Measurements from ENCODE around the gene CREM. TPM values are rescaled to one million over a fixed set of nuclear protein-coding genes. Genes with fewer than 3 reads are reported as not detected.
A peak's percentile ranks its signal among the peaks of the same experiment; 100 is the strongest.

The CREM gene
- total RNA-seq, 2 experiments from 2014 or later, result 160 to 164 TPM

DNA sequence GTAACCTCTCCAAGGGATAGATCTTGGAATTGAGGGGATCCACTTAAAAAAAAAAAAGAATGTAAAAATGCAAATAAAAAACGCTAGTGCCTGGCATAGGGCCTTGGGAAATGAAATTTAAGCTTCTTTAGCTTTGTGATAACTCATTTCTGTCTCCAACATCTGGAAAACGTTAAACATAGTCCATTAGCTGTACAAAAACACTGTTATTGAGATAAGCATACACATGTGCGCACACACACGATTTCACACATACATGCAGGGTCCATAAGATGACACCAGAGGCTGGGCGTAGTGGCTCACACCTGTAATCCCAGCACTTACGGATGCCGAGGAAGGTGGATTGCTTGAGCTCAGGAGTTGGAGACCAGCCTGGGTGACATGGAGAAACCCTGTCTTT is 22.8 kb upstream of the CREM start:
- ChIA-PET POLR2A (no interaction called here), CTCF (interaction anchor here (0.6 kb wide), 2 partner anchors 12 to 135 kb away, joined by 3 to 5 read pairs; no protein-coding TSS in a partner anchor)
- no peaks in the 10 kb centered on the region for H3K4me1 Mint-ChIP-seq (ENCODE audit: low read depth)
- H3K4me3 Mint-ChIP-seq, result no peak overlapping the region
- H3K36me3 Mint-ChIP-seq, result no peaks in the 10 kb centered on the region
- no peak for DNase-seq
- H3K27me3 Mint-ChIP-seq, result peaks cover under 1% of the 10 kb centered on the region
- no peak overlapping the region for H3K27ac Mint-ChIP-seq
- H3K9me3 Mint-ChIP-seq, result no peaks in the 10 kb centered on the region
- intact Hi-C loops (cut with micrococcal nuclease), result no loop called here

DNA sequence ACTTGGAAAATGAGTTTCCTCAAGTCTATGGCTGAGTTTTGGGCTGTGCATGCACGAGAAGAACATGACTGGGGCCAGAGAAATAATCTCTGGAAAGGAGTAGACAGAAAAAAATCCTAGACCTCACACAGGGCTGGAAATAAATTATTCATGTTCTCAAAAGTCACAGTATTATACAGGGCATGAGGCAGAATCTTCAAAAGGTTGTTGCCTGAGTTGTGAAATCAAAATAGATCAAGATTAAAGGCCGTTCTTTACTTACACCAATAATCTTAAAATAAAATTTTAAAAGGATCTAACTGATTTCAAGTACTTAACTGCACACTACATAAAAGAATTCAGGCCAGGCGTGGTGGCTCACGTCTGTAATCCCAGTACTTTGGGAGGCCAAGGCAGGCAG is 14.1 kb upstream of the CREM start:
- Mint-ChIP-seq H3K9me3 (no peaks in the 10 kb centered on the region), H3K27ac (no peak overlapping the region), H3K27me3 (no peaks in the 10 kb centered on the region), H3K4me1 (ENCODE audit: low read depth) (no peaks in the 10 kb centered on the region), H3K36me3 (no peaks in the 10 kb centered on the region), H3K4me3 (no peak overlapping the region)
- POLR2A ChIA-PET, result no interaction called here
- no peak for DNase-seq
- CTCF ChIA-PET, result no interaction called here
- intact Hi-C loops (cut with micrococcal nuclease), result no loop called here

- Mint-ChIP-seq H3K4me1 (ENCODE audit: low read depth) (peaks cover 11% of the 10 kb centered on the region), H3K4me3 (no peak overlapping the region), H3K36me3 (no peaks in the 10 kb centered on the region), H3K27ac (no peak overlapping the region), H3K9me3 (no peaks in the 10 kb centered on the region), H3K27me3 (no peaks in the 10 kb centered on the region)
- intact Hi-C loops (cut with micrococcal nuclease), result no loop called here
- ChIA-PET CTCF (interaction anchor here (0.6 to 11.4 kb wide), 20 partner anchors 10 to 662 kb away, joined by 3 to 223 read pairs (median 4); partner anchors contain the start of gene CUL2), POLR2A (interaction anchor here (2.6 kb wide), 1 partner anchor 76 kb away, joined by 10 read pairs; no protein-coding TSS in a partner anchor)
- no peak for DNase-seq
Observed at GRCh38 chr10:35119378-35119777, 7.3 kb upstream of the CREM start.

DNA sequence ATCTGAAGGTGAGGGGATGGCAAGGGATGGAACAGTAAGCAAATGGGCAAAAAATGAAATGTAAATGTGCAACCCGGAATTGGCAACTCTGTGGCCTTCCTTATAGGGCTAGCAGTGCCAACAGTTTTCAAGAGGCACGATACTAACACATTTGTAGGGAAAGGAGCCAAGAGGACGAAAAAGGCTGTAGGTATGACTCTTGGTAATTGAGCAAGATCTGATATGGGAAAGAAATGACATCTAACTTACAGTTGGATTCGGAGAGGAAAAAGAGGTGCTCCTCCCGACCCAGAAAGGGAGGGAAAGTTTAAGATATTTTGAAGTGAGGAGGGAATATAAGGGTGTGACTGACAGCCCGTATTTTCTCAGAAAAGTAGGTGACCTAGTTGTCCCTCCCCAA is 2.1 kb upstream of the CREM start:
- no peak overlapping the region for H3K4me3 Mint-ChIP-seq
- no peak overlapping the region for H3K27ac Mint-ChIP-seq

DNA sequence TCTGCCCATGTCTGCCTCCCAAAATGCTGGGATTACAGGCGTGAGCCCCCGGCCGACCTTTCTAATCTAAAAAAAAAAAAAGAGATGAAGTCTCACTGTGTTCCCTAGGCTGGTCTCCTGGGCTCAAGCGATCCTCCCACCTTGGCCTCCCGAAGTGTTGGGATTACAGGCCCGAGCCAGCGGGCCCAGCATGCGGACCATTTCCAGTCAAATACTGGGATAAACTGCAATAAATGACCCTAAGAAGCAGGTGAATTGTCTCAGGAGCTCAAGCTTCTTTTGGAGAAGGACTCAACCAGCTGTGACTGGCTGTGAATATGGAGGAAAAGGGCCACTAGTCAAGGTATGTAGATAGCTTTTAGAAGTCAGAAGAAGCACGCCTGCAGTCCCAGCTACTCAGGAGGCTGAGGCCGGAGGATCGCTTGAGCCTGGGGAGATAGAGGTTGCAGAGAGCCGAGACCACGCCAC is 550 bp upstream of the CREM start:
- no peak for DNase-seq
- intact Hi-C loops (cut with micrococcal nuclease), result loop anchor here (1.0 to 10.0 kb wide), 10 partner anchors 23 to 517 kb away; partner anchors contain the start of genes CUL2 and FZD8

More for the DNA sequence above, 2.1 kb upstream of the CREM start:
- ChIA-PET CTCF (interaction anchor here (0.5 to 11.4 kb wide), 6 partner anchors 30 to 438 kb away, joined by 3 to 223 read pairs (median 6); no protein-coding TSS in a partner anchor), POLR2A (no interaction called here)
- Mint-ChIP-seq H3K4me1 (ENCODE audit: low read depth) (peaks cover 37% of the 10 kb centered on the region), H3K27me3 (no peaks in the 10 kb centered on the region), H3K9me3 (no peaks in the 10 kb centered on the region), H3K36me3 (peaks cover 6% of the 10 kb centered on the region)
- intact Hi-C loops (cut with micrococcal nuclease), result loop anchor here (10.0 kb wide), 2 partner anchors 320 to 440 kb away; no protein-coding TSS in a partner anchor
- DNase-seq, result no peak

GRCh38 chr10:35127289-35127891 is 744 bp downstream of the CREM start:
- H3K4me3 Mint-ChIP-seq, result peak overlapping the region; percentile 86
- H3K9me3 Mint-ChIP-seq, result no peaks in the 10 kb centered on the region
- peak overlapping the region; percentile 95 for H3K27ac Mint-ChIP-seq
- DNase-seq, result peak; percentile 73
- intact Hi-C loops (cut with micrococcal nuclease), result loop anchor here (1.0 to 10.0 kb wide), 7 partner anchors 81 to 515 kb away; partner anchors contain the start of gene FZD8
- peaks cover 6% of the 10 kb centered on the region for H3K36me3 Mint-ChIP-seq
- no peaks in the 10 kb centered on the region for H3K27me3 Mint-ChIP-seq
- ChIA-PET CTCF (interaction anchor here (1.0 to 11.4 kb wide), 5 partner anchors 22 to 314 kb away, joined by 3 to 223 read pairs (median 27); no protein-coding TSS in a partner anchor), POLR2A (interaction anchor here (0.7 to 3.8 kb wide), 10 partner anchors 15 to 213 kb away, joined by 3 to 154 read pairs (median 8); no protein-coding TSS in a partner anchor)
- H3K4me1 Mint-ChIP-seq (ENCODE audit: low read depth), result peaks cover 55% of the 10 kb centered on the region

More for the DNA sequence above, 550 bp upstream of the CREM start:
- no peaks in the 10 kb centered on the region for H3K9me3 Mint-ChIP-seq
- H3K36me3 Mint-ChIP-seq, result peaks cover 6% of the 10 kb centered on the region
- H3K27ac Mint-ChIP-seq, result peak overlapping the region; percentile 95
- no peaks in the 10 kb centered on the region for H3K27me3 Mint-ChIP-seq
- H3K4me3 Mint-ChIP-seq, result peak overlapping the region; percentile 86
- H3K4me1 Mint-ChIP-seq (ENCODE audit: low read depth), result peaks cover 49% of the 10 kb centered on the region
- CTCF ChIA-PET, result interaction anchor here (0.6 to 11.4 kb wide), 17 partner anchors 8 to 436 kb away, joined by 3 to 223 read pairs (median 4); no protein-coding TSS in a partner anchor
- POLR2A ChIA-PET, result interaction anchor here (0.7 to 3.8 kb wide), 13 partner anchors 16 to 214 kb away, joined by 3 to 154 read pairs (median 6); no protein-coding TSS in a partner anchor

GRCh38 chr10:35129185-35129674 is 2.6 kb downstream of the CREM start:
- Mint-ChIP-seq H3K27me3 (no peaks in the 10 kb centered on the region), H3K27ac (peak overlapping the region; percentile 95), H3K4me1 (ENCODE audit: low read depth) (peaks cover 62% of the 10 kb centered on the region), H3K9me3 (no peaks in the 10 kb centered on the region), H3K4me3 (peak overlapping the region; percentile 86), H3K36me3 (peaks cover 6% of the 10 kb centered on the region)
- CTCF ChIA-PET, result interaction anchor here (1.4 to 11.3 kb wide), 2 partner anchors 21 to 67 kb away, joined by 6 to 223 read pairs; no protein-coding TSS in a partner anchor
- POLR2A ChIA-PET, result interaction anchor here (0.8 to 3.8 kb wide), 4 partner anchors 20 to 67 kb away, joined by 3 to 154 read pairs (median 24); no protein-coding TSS in a partner anchor
- intact Hi-C loops (cut with micrococcal nuclease), result loop anchor here (10.0 kb wide), 2 partner anchors 316 to 436 kb away; no protein-coding TSS in a partner anchor
- DNase-seq, result no peak

GRCh38 chr10:35130663-35131062 is 4.0 kb downstream of the CREM start:
- Mint-ChIP-seq H3K9me3 (no peaks in the 10 kb centered on the region), H3K36me3 (peaks cover 6% of the 10 kb centered on the region), H3K4me1 (ENCODE audit: low read depth) (peaks cover 51% of the 10 kb centered on the region), H3K27ac (peak overlapping the region; percentile 73), H3K4me3 (peak overlapping the region; percentile 33), H3K27me3 (no peaks in the 10 kb centered on the region)
- intact Hi-C loops (cut with micrococcal nuclease), result no loop called here
- POLR2A ChIA-PET, result interaction anchor here (1.8 kb wide), 1 partner anchor 65 kb away, joined by 16 read pairs; no protein-coding TSS in a partner anchor
- CTCF ChIA-PET, result interaction anchor here (5.0 kb wide), 1 partner anchor 65 kb away, joined by 42 read pairs; no protein-coding TSS in a partner anchor
- DNase-seq, result no peak

GRCh38 chr10:35132727-35133126 is 6.1 kb downstream of the CREM start:
- intact Hi-C loops (cut with micrococcal nuclease), result loop anchor here (1.0 kb wide), 2 partner anchors 17 to 63 kb away; no protein-coding TSS in a partner anchor
- no peaks in the 10 kb centered on the region for H3K9me3 Mint-ChIP-seq
- no peak for DNase-seq
- H3K4me3 Mint-ChIP-seq, result peak overlapping the region; percentile 37
- peaks cover 6% of the 10 kb centered on the region for H3K36me3 Mint-ChIP-seq
- H3K27me3 Mint-ChIP-seq, result no peaks in the 10 kb centered on the region
- CTCF ChIA-PET, result interaction anchor here (5.0 kb wide), 1 partner anchor 63 kb away, joined by 42 read pairs; no protein-coding TSS in a partner anchor
- H3K27ac Mint-ChIP-seq, result peak overlapping the region; percentile 75
- peaks cover 62% of the 10 kb centered on the region for H3K4me1 Mint-ChIP-seq (ENCODE audit: low read depth)
- POLR2A ChIA-PET, result interaction anchor here (0.9 to 3.2 kb wide), 3 partner anchors 17 to 84 kb away, joined by 4 to 14 read pairs (median 6); no protein-coding TSS in a partner anchor

- Mint-ChIP-seq H3K27ac (peak overlapping the region; percentile 74), H3K9me3 (no peaks in the 10 kb centered on the region), H3K27me3 (no peaks in the 10 kb centered on the region), H3K36me3 (peaks cover 2% of the 10 kb centered on the region), H3K4me3 (peak overlapping the region; percentile 37), H3K4me1 (ENCODE audit: low read depth) (peaks cover 59% of the 10 kb centered on the region)
- intact Hi-C loops (cut with micrococcal nuclease), result loop anchor here (1.0 kb wide), 1 partner anchor 16 kb away; no protein-coding TSS in a partner anchor
- ChIA-PET CTCF (interaction anchor here (1.0 to 5.0 kb wide), 2 partner anchors 16 to 62 kb away, joined by 4 to 42 read pairs; no protein-coding TSS in a partner anchor), POLR2A (interaction anchor here (1.0 to 3.2 kb wide), 2 partner anchors 16 to 62 kb away, joined by 7 to 14 read pairs; no protein-coding TSS in a partner anchor)
- peak; percentile 27 for DNase-seq
Observed at GRCh38 chr10:35133586-35133985, 6.9 kb downstream of the CREM start.

- peaks cover 40% of the 10 kb centered on the region for H3K4me1 Mint-ChIP-seq (ENCODE audit: low read depth)
- ChIA-PET CTCF (interaction anchor here (0.7 kb wide), 1 partner anchor 83 kb away, joined by 5 read pairs; no protein-coding TSS in a partner anchor), POLR2A (interaction anchor here (1.7 kb wide), 1 partner anchor 60 kb away, joined by 3 read pairs; no protein-coding TSS in a partner anchor)
- peak overlapping the region; percentile 46 for H3K27ac Mint-ChIP-seq
- H3K27me3 Mint-ChIP-seq, result no peaks in the 10 kb centered on the region
- peak overlapping the region; percentile 24 for H3K4me3 Mint-ChIP-seq
- no peaks in the 10 kb centered on the region for H3K9me3 Mint-ChIP-seq
- intact Hi-C loops (cut with micrococcal nuclease), result no loop called here
- peak; percentile 47 for DNase-seq
- no peaks in the 10 kb centered on the region for H3K36me3 Mint-ChIP-seq
Observed at GRCh38 chr10:35135861-35136260, 9.2 kb downstream of the CREM start.

Measured in activated CD4-positive, alpha-beta memory T cell treated with anti-CD3 and anti-CD28 coated beads for 36 hours (primary cell).